ENCODE measurements around the gene ESPN.

DNA sequence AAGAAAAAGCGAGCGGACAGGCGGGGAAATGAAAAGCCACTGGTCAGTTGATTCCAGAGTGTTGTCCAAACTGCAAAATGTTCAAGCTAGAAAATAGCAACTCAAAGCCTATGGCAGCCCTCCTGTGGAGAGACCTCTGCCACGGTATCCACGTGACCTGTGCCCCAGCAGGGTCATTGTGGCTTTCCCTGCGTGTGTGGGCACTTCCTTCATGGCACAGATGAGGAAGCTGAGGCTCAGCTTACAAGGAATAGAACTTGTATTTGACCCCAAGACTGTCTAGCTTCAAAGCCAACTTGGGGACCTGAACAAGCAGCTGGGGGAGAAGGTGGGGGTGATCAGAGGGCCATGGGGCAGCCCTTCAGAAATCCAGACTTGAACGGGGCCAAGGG, 82.5 kb downstream of the ESPN start:
- TF ChIP-seq, protein P1, sequence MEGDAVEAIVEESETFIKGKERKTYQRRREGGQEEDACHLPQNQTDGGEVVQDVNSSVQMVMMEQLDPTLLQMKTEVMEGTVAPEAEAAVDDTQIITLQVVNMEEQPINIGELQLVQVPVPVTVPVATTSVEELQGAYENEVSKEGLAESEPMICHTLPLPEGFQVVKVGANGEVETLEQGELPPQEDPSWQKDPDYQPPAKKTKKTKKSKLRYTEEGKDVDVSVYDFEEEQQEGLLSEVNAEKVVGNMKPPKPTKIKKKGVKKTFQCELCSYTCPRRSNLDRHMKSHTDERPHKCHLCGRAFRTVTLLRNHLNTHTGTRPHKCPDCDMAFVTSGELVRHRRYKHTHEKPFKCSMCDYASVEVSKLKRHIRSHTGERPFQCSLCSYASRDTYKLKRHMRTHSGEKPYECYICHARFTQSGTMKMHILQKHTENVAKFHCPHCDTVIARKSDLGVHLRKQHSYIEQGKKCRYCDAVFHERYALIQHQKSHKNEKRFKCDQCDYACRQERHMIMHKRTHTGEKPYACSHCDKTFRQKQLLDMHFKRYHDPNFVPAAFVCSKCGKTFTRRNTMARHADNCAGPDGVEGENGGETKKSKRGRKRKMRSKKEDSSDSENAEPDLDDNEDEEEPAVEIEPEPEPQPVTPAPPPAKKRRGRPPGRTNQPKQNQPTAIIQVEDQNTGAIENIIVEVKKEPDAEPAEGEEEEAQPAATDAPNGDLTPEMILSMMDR (IDR thresholded peaks at IDR 0.05) = no peak
- TF ChIP-seq EP300 (IDR thresholded peaks at IDR 0.05; ENCODE audit: borderline replicate concordance in 1 of 2, low read depth in 1 of 2, low read length in 1 of 2) = no peak
- no peak for TF ChIP-seq MXI1 (IDR thresholded peaks at IDR 0.05; ENCODE audit: low read depth, low read length)
- TF ChIP-seq, protein P2, sequence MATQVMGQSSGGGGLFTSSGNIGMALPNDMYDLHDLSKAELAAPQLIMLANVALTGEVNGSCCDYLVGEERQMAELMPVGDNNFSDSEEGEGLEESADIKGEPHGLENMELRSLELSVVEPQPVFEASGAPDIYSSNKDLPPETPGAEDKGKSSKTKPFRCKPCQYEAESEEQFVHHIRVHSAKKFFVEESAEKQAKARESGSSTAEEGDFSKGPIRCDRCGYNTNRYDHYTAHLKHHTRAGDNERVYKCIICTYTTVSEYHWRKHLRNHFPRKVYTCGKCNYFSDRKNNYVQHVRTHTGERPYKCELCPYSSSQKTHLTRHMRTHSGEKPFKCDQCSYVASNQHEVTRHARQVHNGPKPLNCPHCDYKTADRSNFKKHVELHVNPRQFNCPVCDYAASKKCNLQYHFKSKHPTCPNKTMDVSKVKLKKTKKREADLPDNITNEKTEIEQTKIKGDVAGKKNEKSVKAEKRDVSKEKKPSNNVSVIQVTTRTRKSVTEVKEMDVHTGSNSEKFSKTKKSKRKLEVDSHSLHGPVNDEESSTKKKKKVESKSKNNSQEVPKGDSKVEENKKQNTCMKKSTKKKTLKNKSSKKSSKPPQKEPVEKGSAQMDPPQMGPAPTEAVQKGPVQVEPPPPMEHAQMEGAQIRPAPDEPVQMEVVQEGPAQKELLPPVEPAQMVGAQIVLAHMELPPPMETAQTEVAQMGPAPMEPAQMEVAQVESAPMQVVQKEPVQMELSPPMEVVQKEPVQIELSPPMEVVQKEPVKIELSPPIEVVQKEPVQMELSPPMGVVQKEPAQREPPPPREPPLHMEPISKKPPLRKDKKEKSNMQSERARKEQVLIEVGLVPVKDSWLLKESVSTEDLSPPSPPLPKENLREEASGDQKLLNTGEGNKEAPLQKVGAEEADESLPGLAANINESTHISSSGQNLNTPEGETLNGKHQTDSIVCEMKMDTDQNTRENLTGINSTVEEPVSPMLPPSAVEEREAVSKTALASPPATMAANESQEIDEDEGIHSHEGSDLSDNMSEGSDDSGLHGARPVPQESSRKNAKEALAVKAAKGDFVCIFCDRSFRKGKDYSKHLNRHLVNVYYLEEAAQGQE (IDR thresholded peaks at IDR 0.05; ENCODE audit: low read depth, low read length) = no peak
- TF ChIP-seq, protein P3, sequence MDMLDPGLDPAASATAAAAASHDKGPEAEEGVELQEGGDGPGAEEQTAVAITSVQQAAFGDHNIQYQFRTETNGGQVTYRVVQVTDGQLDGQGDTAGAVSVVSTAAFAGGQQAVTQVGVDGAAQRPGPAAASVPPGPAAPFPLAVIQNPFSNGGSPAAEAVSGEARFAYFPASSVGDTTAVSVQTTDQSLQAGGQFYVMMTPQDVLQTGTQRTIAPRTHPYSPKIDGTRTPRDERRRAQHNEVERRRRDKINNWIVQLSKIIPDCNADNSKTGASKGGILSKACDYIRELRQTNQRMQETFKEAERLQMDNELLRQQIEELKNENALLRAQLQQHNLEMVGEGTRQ (IDR thresholded peaks at IDR 0.05; ENCODE audit: borderline replicate concordance, low read depth, low read length) = no peak
- TF ChIP-seq EZH2phosphoT487 (IDR thresholded peaks at IDR 0.05; ENCODE audit: borderline replicate concordance, low read depth) = no peak
- no peak for TF ChIP-seq ZBTB33 (IDR thresholded peaks at IDR 0.05; ENCODE audit: borderline replicate concordance, low read depth)
- TF ChIP-seq TAF1 (IDR thresholded peaks at IDR 0.05; ENCODE audit: borderline replicate concordance, low read depth, low read length) = no peak
- TF ChIP-seq POLR2AphosphoS5 (IDR thresholded peaks at IDR 0.05; ENCODE audit: low read depth, low read length) = no peak
- no peak for TF ChIP-seq NFIC (IDR thresholded peaks at IDR 0.05; ENCODE audit: borderline replicate concordance)
- no peak for TF ChIP-seq RXRA (IDR thresholded peaks at IDR 0.05; ENCODE audit: borderline replicate concordance, low read depth)
- TF ChIP-seq FOXM1 (IDR thresholded peaks at IDR 0.05; ENCODE audit: low read depth) = no peak
- no peak for TF ChIP-seq YY1 (IDR thresholded peaks at IDR 0.05; ENCODE audit: low read depth)
- no peak for TF ChIP-seq CHD2 (IDR thresholded peaks at IDR 0.05; ENCODE audit: low read length, partially characterized antibody)

Data from SK-N-SH (cell line).